Endometrial microvascular endothelial cells (primary cell): ENCODE data around the gene PIP5K1C. TPM values are rescaled to one million over a fixed set of nuclear protein-coding genes. Genes with fewer than 3 reads are reported as not detected.
"Not testable (repeated sequence)": the region's sequence is repeated elsewhere in the genome, so short reads cannot be mapped to it uniquely, and the experiment has no call there.

ENCODE experiments used
- in situ Hi-C: cut with HindIII; loops from 2 replicates; pipeline ENCODE4 v1.10.0; 2017; ENCODE audit warnings: low sequenced_read_pairs, low pct_unique_long_range_greater_than_20kb; ENCODE audit errors: inconsistent ontology term
- total RNA-seq: library from RNA; depleted of rRNA; stranded (reverse); fragments of >200 nt; gene quantifications from one replicate; pipeline ENCODE4 v1.2.3, GENCODE V29; 2015; ENCODE audit errors: inconsistent ontology term

Gene PIP5K1C
- total RNA-seq, 1 donor from 2014 or later: 38.0 TPM

GRCh38 chr19:3667037-3667638, 33.1 kb downstream of the PIP5K1C start:
- in situ Hi-C loops: no loop called here

GRCh38 chr19:3666545-3666856, 33.8 kb downstream of the PIP5K1C start:
- in situ Hi-C loops: not testable (repeated sequence)

DNA sequence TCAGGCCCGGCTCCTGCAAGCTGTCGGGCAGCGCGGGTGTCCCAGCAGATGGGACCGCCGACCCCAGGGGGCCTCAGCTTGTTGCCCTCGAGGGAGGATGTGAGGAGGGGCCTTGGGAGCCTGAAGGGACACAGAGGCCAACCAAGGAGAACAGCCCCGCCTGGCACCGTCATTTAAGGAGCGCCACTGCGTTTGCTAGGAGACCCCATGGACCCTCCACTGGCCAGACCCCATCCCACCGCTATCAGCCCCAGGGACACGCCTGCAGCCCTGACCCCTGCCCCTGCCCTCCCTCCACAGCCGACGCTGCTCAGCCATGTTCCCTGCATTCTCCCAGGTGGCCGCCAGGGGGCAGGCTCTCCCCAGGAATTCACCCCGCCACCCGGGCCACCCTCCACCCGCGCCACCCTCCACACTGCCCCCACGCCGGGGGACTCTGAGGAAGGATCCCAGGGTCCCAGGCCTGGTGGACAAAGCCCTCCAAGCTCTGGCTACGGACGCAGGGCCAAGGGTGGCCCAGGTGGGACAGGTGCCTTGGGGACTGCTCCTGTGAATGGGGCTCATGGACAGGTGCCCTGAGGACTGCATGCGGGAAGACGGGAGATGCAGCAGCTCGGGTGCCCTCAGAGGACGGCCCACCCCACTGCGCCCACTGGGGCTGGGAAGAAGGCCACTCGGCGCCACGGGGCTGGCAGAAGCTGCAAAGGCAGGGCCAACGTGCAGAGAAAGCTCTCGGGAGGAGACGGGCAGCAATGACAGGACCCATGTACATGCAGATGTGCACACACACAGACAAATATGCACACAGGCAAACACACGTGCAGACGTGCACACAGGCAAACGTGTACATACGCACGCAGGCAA, 34.4 kb downstream of the PIP5K1C start:
- in situ Hi-C loops: no loop called here

- in situ Hi-C loops: no loop called here
These were observed 35.2 kb downstream of the PIP5K1C start for GRCh38 chr19:3664879-3665642.

GRCh38 chr19:3663838-3664237, 36.4 kb downstream of the PIP5K1C start:
- in situ Hi-C loops: no loop called here

DNA sequence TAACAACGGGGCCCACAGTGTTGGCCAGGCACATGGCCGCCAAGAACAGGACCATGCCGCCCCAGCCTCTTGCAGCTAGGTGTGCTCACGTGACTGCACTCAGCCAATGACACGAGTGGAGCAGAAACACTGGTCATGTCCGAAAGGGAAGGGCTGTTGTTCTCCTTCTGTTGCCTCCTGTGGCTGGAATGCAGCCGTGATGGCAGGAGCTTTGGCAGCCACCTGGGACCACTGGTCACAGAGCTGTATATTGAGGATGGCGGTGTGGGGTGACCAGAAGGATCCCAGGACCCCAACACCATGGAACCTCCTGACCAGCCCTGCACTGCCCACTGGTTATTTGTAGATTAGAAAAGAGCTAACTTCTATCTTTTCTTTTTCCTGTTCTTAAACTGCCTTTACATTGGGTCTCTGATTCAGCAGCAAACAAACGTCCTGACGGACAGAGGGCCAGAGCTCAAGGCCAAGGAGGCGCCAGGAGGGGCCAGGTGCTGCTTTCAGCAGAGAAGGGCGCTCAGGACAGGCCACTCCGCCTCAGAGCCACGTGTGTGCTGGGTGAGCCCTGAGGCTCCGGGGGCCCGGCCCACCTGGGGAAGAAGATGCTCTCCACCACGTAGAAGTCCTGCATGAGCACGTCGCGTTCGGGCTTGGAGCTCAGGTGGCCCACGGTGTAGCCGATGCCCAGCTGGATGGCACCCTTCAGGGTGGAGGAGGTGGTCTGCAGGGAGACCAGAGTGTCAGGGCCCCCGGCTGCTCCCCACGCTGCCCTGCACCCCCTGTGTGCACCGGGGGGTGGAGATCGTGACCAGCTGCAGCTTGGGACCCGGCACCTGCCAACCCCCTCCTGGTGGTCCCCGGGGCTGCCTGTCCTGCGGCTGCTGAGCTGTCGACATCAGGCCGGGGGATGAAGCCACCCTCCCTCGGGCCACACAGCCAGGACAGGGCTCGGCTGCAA, 38.7 kb downstream of the PIP5K1C start:
- in situ Hi-C loops: no loop called here

DNA sequence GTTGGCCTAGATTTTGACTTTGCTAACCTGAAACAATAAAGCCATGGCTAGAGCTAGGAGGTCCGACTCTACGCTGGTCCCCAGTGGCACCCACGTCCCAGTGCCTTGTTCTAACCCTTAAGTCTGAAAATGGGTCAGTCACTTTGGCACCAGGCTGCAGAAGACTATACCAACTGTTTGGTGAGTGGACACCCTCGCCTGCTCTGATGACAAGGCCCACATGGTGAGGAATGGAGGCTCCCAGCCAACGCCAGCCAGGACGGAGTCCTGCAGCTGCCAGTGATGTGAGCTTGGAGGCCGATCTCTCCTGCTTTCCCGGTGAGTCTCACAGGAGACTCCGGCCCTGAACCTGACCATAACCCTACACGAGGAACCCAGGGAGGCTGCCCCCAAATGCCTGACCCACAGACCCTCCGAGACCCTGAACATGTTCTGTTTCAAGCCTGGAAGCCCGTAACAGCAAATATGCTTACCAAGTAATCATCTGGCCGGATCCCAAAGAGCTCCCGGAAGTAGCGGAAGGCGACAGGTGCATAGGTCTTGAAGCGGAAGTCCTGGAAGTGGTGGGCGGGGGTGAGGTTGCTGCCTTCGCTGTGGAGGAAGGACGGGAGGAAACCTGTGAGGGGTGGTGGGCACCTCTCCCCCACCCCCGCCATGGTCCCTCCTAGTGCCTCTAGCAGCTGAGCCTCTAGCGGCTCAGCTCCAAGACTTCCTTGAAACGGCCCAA, 39.6 kb downstream of the PIP5K1C start:
- in situ Hi-C loops: no loop called here

DNA sequence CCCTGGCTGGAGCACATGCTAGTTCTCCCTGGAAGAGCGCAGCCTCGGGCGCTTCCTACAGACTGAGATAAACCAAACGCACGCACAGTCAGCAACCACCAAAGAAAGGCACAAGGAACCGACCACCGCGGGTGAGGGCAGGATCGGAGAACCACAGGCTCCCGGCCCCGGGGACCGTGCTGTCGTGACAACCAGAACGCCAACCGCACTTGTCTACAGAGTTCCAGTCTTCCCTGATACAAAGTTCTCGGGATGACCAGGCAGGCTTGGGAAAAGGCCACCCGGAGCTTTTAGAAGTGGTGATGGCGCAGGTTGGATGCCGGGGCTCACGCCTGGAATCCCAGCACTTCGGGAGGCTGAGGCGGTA, 40.5 kb downstream of the PIP5K1C start:
- in situ Hi-C loops: no loop called here

DNA sequence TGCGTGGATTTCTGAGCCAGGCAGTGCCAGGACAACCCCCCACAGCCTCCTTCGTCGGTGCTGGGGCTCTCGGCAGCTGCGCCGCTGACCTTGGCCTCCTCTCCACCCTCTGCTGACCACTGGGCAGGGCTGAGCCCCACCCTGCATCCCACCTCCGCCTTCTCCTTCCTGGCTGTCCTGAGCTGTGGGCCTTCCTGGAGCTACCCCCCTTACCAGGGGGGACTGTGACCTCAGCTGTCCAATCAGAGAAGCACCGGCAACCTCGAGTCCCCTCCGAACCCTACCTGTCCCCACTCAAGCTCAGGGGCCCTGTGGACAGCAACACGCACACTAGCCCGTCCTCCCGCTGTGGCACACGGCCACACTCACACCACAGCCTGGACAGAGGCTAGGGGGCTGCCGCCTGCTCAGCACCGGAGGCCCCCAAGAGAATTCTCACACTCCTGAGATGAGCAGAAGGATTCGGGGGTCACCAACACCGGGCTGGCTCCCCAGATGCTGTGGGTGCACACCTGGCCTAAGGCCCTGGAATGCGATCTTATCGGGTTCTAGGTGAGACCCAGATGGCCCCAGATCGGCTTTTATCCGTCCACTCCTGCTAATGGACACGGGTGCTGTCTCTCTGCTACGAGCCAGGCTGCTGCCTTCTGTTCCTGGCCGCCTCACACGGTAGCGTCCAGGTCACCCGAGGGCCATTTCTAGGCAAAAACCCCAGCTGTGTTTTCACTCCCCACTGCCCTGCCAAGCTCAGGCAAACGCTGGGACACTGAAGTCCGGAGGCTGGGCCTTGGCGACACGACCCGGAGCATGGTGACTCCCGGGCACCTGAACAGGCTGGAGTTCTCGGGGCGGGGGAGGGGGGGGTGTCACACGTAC, 41.2 kb downstream of the PIP5K1C start:
- in situ Hi-C loops: no loop called here

GRCh38 chr19:3658004-3658869, 42.0 kb downstream of the PIP5K1C start:
- in situ Hi-C loops: no loop called here

GRCh38 chr19:3657395-3657769, 42.9 kb downstream of the PIP5K1C start:
- in situ Hi-C loops: no loop called here

DNA sequence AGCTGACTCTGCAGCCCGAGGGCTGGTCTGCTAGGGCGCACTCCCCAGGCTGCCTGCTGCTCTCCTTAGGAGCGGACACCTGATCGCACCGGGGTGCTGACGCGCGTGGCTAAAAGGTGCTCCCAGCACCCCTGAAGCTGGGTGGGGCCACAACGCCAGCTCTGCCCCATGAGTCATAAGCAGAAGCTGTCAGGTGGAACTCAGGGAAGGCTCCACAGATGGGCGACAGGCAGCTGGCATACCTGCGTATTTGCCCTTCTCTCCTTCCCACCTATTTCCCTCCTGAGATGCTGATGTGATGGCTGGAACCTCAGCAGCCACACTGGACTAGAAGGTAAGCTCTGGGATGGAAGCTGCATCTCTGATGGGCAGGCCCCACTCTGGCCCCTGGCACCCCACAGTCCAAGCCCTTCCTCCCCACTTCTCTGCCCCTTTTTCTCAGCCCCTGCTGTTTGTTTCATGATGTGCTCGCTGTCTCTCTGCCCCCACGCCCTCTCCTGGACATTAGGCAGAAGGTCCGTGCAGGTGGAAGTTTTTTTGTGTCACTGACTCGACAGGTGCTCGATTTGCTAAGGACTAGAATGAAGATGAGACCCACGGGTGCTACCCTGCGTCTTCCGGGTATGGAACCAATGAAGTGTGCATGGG, 43.4 kb downstream of the PIP5K1C start:
- in situ Hi-C loops: no loop called here

DNA sequence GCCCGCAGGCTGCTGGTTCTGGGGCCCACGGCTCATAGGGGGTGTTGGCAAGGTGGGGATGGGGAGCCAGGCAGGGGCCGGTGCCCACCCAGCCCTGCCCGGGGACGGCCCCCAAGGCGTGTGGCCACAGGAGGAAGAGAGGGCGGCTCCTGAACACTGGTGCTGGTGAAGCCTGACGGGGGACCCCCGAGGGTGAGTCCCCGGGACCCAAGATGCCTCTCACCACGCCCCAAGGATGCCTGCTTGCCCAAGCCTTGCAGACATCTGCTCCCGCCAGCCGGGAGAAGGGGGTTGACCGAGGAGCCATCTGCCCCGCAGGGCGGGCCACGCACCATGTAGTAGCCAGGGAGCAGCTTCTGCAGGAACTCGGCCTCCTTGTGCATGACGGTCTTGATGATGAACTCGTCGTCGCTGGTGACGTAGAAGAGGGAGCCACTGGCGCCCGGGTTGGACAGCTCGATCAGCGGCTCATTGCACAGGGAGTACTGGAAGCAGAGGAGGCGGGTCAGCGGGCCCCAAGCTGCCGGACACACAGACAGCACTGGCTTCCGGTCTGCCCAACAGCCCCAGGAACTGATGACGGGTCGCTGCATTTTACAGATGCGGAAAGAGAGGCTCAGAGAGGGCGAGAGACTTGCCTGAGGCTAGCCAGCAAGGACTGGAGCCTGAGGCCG, 44.1 kb downstream of the PIP5K1C start:
- in situ Hi-C loops: no loop called here

- in situ Hi-C loops: no loop called here
These were observed 44.7 kb downstream of the PIP5K1C start for GRCh38 chr19:3655402-3656072.

GRCh38 chr19:3653865-3654513, 46.3 kb downstream of the PIP5K1C start:
- in situ Hi-C loops: no loop called here
